Progenitor cell of endocrine pancreas (in vitro differentiated cells): Measurements from ENCODE around the gene DTNB. TPM values are rescaled to one million over a fixed set of nuclear protein-coding genes. Genes with fewer than 3 reads are reported as not detected.

ENCODE experiments used
- DNase-seq: peaks from one replicate; pipeline ENCODE4 v3.0.0; 2021; ENCODE audit warnings: low spot score; ENCODE audit not compliant: unreplicated experiment
- H3K27ac Mint-ChIP-seq: 2 replicates; pipeline ENCODE4 v1.8.0; 2021; ENCODE audit warnings: mild to moderate bottlenecking, moderate library complexity, mixed read lengths
- H3K27me3 Mint-ChIP-seq: 2 replicates; pipeline ENCODE4 v1.8.0; 2021; ENCODE audit warnings: mixed read lengths
- H3K36me3 Mint-ChIP-seq: 2 replicates; pipeline ENCODE4 v1.8.0; 2022; ENCODE audit warnings: mixed read lengths; ENCODE audit not compliant: insufficient read depth
- H3K4me1 Mint-ChIP-seq: 2 replicates; pipeline ENCODE4 v1.8.0; 2021; ENCODE audit warnings: low read depth, mixed read lengths
- H3K4me3 Mint-ChIP-seq: 2 replicates; pipeline ENCODE4 v1.8.0; 2021; ENCODE audit warnings: low read depth, mild to moderate bottlenecking, moderate library complexity, mixed read lengths
- H3K9me3 Mint-ChIP-seq: 2 replicates; pipeline ENCODE4 v1.8.0; 2021; ENCODE audit warnings: low read depth, mixed read lengths
- total RNA-seq: library from RNA; stranded (reverse); gene quantifications from 2 replicates; pipeline ENCODE4 v1.2.1, GENCODE V29; 2021
- TF ChIP-seq, protein P1 (sequence below): fragments of 200-600 bp; sonication (generic); IDR thresholded peaks from one replicate; pipeline ENCODE4 v1.5.0; 2021; ENCODE audit warnings: antibody characterized with exemption, mild to moderate bottlenecking; ENCODE audit not compliant: unreplicated experiment

Gene DTNB
- total RNA-seq, 1 donor from 2014 or later, result 29.3 TPM

DNA sequence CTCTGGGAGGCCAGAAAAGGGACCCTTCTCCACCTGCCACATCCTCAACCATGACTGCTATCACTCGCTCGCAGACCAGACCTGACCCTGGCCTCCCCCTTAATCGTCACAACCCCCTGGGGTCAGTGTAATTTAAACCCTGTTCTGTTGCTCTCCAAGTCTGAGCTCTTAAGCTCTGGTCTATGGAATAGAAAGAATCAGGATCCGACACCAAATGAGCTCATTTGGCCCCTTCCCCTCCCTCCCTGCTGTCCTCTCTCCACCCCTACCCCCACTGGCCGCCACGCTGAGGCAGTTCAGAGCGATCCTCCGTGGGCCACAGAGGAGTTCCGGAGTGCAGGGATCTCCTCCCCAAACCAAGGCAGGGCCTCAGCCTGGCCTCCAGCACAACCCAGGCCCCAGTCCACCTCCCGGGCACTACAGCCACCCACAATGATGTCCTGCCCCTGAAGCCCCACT, 337.0 kb downstream of the DTNB start:
- H3K4me3 Mint-ChIP-seq, result no peak overlapping the region
- H3K27ac Mint-ChIP-seq, result no peak overlapping the region
- no peaks in the 10 kb centered on the region for H3K9me3 Mint-ChIP-seq
- DNase-seq, result no peak
- H3K4me1 Mint-ChIP-seq, result peaks cover 4% of the 10 kb centered on the region
- TF ChIP-seq, protein P1, sequence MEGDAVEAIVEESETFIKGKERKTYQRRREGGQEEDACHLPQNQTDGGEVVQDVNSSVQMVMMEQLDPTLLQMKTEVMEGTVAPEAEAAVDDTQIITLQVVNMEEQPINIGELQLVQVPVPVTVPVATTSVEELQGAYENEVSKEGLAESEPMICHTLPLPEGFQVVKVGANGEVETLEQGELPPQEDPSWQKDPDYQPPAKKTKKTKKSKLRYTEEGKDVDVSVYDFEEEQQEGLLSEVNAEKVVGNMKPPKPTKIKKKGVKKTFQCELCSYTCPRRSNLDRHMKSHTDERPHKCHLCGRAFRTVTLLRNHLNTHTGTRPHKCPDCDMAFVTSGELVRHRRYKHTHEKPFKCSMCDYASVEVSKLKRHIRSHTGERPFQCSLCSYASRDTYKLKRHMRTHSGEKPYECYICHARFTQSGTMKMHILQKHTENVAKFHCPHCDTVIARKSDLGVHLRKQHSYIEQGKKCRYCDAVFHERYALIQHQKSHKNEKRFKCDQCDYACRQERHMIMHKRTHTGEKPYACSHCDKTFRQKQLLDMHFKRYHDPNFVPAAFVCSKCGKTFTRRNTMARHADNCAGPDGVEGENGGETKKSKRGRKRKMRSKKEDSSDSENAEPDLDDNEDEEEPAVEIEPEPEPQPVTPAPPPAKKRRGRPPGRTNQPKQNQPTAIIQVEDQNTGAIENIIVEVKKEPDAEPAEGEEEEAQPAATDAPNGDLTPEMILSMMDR, result no peak
- peaks cover 4% of the 10 kb centered on the region for H3K27me3 Mint-ChIP-seq
- H3K36me3 Mint-ChIP-seq, result no peaks in the 10 kb centered on the region

DNA sequence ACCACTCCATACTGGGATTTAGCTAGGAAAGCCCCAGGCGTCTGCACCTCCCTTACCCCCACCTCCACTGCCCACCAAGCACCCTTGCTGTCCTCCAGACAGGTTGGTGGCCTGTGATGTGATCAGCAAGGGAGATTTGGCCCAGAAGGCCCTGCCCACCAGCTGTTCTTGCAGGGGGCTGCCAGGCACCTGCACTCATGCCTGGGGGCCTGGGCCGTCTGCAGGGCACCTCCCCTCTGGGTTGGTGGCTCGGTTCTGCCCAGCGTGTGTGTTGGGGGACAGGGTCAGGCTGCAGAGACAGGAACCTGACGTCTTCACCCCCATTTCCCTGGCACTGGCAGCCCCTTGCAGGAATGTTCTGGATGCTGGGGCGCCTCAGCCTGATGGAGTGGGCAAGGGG, 337.4 kb downstream of the DTNB start:
- no peak overlapping the region for H3K27ac Mint-ChIP-seq
- peaks cover 4% of the 10 kb centered on the region for H3K4me1 Mint-ChIP-seq
- H3K36me3 Mint-ChIP-seq, result no peaks in the 10 kb centered on the region
- H3K4me3 Mint-ChIP-seq, result no peak overlapping the region
- TF ChIP-seq, protein P1, result no peak
- no peak for DNase-seq
- H3K27me3 Mint-ChIP-seq, result peaks cover 4% of the 10 kb centered on the region
- no peaks in the 10 kb centered on the region for H3K9me3 Mint-ChIP-seq

DNA sequence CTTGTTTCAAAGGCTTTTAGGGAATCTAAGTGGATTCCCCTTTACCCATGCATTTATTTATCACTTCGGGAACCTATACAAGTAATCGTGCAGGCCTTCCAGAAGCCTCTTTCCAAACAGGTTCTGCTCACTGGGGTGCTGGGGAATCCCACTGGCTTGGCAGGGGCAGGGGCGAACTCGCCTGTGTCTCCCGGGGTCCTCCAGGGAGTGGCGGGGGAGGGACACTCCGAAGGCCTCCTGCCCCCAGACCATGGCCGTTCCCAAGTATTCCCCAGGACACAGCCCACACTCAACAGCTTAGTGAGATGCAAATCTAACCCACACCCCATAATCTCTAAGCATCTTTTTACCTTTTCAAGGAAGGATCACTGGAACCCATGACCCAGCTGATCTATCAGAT, 338.2 kb downstream of the DTNB start:
- Mint-ChIP-seq H3K27me3 (peaks cover 4% of the 10 kb centered on the region), H3K36me3 (no peaks in the 10 kb centered on the region), H3K9me3 (no peaks in the 10 kb centered on the region), H3K4me1 (peaks cover 4% of the 10 kb centered on the region), H3K27ac (no peak overlapping the region), H3K4me3 (no peak overlapping the region)
- no peak for DNase-seq
- TF ChIP-seq, protein P1, result no peak

DNA sequence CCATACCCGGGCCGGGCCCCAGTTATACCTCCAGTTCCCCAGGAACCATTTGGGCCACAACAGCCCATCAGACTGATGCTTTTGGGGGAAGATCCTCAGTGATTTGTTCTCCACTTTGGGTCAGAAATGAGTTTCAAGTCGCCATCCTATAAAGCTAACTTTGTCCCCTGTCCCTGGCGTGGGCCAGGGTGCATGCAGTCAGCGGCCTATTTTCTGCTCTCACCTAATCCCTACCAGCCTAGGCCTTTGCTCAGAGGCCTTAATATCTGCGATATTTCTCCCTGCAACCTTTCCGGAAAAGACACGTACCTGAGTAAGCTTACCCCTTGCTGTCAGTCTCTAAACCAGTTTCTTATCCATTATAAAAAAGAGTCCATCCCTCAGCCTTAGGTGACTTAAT, 338.9 kb downstream of the DTNB start:
- Mint-ChIP-seq H3K27me3 (peaks cover 4% of the 10 kb centered on the region), H3K36me3 (no peaks in the 10 kb centered on the region), H3K4me1 (peaks cover 2% of the 10 kb centered on the region), H3K4me3 (no peak overlapping the region), H3K27ac (no peak overlapping the region), H3K9me3 (no peaks in the 10 kb centered on the region)
- TF ChIP-seq, protein P1, result no peak
- no peak for DNase-seq

DNA sequence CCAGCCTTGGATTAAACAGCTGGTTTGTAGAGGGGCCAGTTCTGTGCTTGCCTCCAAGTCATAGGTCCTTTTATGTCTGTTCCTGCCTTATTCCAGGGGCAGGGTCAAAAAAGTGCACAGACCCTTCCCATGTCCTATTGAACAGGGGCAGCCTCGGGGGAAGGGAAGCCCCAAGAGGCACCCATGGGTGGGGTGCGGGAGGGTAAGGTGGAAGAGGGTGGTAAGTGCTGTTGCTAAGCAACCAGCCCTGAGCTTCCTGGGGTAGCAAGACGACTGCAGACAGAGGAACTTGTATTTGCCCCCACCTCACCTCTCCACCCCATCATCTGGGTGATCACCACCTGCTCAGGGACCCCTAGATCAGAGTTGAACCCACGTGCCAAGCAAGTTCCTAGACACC, 339.4 kb downstream of the DTNB start:
- H3K27me3 Mint-ChIP-seq, result peaks cover 2% of the 10 kb centered on the region
- H3K36me3 Mint-ChIP-seq, result no peaks in the 10 kb centered on the region
- DNase-seq, result no peak
- no peak overlapping the region for H3K27ac Mint-ChIP-seq
- no peak overlapping the region for H3K4me3 Mint-ChIP-seq
- TF ChIP-seq, protein P1, result no peak
- H3K4me1 Mint-ChIP-seq, result peaks cover 2% of the 10 kb centered on the region
- no peaks in the 10 kb centered on the region for H3K9me3 Mint-ChIP-seq
